Esophagus squamous epithelium (tissue), 5 donors: ENCODE results near the gene HOXD8. TPM values are rescaled to one million over a fixed set of nuclear protein-coding genes. Genes with fewer than 3 reads are reported as not detected.

Source experiments
- DNase-seq: peaks from one replicate; lab custom pipeline; 2025; lab: John Stamatoyannopoulos, UW
- H3K27ac ChIP-seq, 4 donors: fragments of 200-600 bp; sonication (generic); one replicate each; pipeline ENCODE4 v1.5.1; 2016 to 2019; ENCODE audit warnings: mild to moderate bottlenecking in 1 of 4
- H3K27me3 ChIP-seq, 4 donors: fragments of 200-600 bp; sonication (generic); 1 replicate in 3 of 4; 2 replicates in 1 of 4; pipeline versions ENCODE4 v1.5.1 to v1.6.0; 2017 to 2021; ENCODE audit warnings: antibody characterized with exemption in 1 of 4
- H3K36me3 ChIP-seq, 3 donors: fragments of 200-600 bp; sonication (generic); one replicate each; pipeline ENCODE4 v1.5.1; 2016 to 2019
- H3K4me1 ChIP-seq, 3 donors: fragments of 200-600 bp; sonication (generic); one replicate each; pipeline ENCODE4 v1.5.1; 2017 to 2019
- H3K4me3 ChIP-seq, 4 donors: fragments of 200-600 bp; sonication (generic); 1 replicate in 3 of 4; 2 replicates in 1 of 4; pipeline ENCODE4 v1.5.1; 2016 to 2019; ENCODE audit warnings: mild to moderate bottlenecking in 2 of 4, moderate library complexity in 1 of 4
- H3K9me3 ChIP-seq, 3 donors: fragments of 200-600 bp; sonication (generic); one replicate each; pipeline ENCODE4 v1.5.1; 2016 to 2019
- CTCF ChIP-seq, 6 experiments: fragments of 450-650 bp in 4 of 6; fragments of 200-600 bp in 2 of 6; sonication (generic) in 2 of 6; IDR thresholded peaks; one replicate each; pipeline ENCODE4 v1.5.1; 2016 to 2019; ENCODE audit warnings: antibody characterized with exemption in 6 of 6, mild to moderate bottlenecking in 4 of 6, moderate library complexity in 4 of 6
- POLR2A ChIP-seq, 4 donors: fragments of 450-650 bp; IDR thresholded peaks; one replicate each; pipeline ENCODE4 v1.6.1; 2017; ENCODE audit warnings: antibody characterized with exemption in 4 of 4, mild to moderate bottlenecking in 4 of 4, moderate library complexity in 3 of 4
- WGBS, 2 donors: methylation state at CpG; one replicate each; pipeline ENCODE4 v1.1.5; 2018; 5-methylcytosine and 5-hydroxymethylcytosine counted together
- intact Hi-C: fragments of 100-400 bp; cut with DNase I; formaldehyde crosslinking; loops from one replicate; pipeline ENCODE4 v1.15.0; 2022
- total RNA-seq, 4 donors: library from RNA; depleted of rRNA; stranded (reverse); fragments of >200 nt; gene quantifications; one replicate each; pipeline ENCODE4 v1.1.0, GENCODE V29; 2016
- donor health status: DM: yes; HTN: yes; CAD: no.

The HOXD8 gene
- total RNA-seq, 4 donors from 2014 or later: 1.2 to 4.6 (median 1.2) TPM; not detected in 1

DNA sequence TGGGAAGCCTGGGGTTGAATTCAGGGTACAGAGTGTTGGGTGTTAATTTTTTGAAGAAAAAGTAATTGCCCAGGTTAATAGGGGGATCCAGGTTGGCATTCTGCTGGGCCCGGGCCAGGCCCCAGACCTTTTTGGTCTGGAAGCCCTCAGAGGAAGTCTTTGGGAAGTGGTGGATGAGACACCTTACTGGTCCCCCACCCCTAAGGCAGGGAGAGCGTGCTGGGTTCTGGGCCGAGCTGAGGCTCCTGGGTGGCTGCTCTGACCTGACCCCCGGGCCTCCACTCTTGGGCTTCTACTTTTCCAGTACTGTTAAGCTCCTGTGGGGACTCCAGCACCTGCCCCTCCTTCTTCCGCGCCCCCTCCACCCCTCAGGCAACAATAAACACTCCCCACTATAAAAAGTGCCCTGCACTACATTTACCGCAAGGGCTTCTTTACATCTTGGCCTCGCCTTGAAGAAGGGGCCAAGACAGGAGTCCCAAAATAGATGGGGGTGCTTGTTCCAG is 26.8 kb downstream of the HOXD8 start:
- H3K4me1 ChIP-seq: peaks cover 22 to 64% (median 27%) of the 10 kb centered on the region in 3 donors
- no peaks in the 10 kb centered on the region for H3K36me3 ChIP-seq
- no peak overlapping the region for H3K27ac ChIP-seq
- no peak for DNase-seq
- TF ChIP-seq CTCF (IDR thresholded peaks at IDR 0.05): no peak
- no peak for TF ChIP-seq POLR2A (IDR thresholded peaks at IDR 0.05)
- 27 to 46% methylated on average over 6 to 7 of the region's 8 CpGs for WGBS, 2 donors
- peaks cover 23 to 100% (median 76%) of the 10 kb centered on the region in 4 donors for H3K27me3 ChIP-seq
- no peak overlapping the region for H3K4me3 ChIP-seq
- intact Hi-C loops: no loop called here
- H3K9me3 ChIP-seq: no peaks in the 10 kb centered on the region

- Histone ChIP-seq H3K36me3 (no peaks in the 10 kb centered on the region), H3K4me1 (peaks cover 22 to 63% (median 22%) of the 10 kb centered on the region in 3 donors), H3K9me3 (no peaks in the 10 kb centered on the region), H3K4me3 (peak within 1 kb of the TSS in 2 of 4 donors; percentile 11 to 35), H3K27me3 (peaks cover 18 to 100% (median 76%) of the 10 kb centered on the region in 4 donors), H3K27ac (no peak within 1 kb of the TSS)
- DNase-seq: no peak
- intact Hi-C loops: no loop called here
- WGBS, 2 donors: 18 to 25% methylated on average over 31 to 37 of the region's 48 CpGs
- no peak for TF ChIP-seq POLR2A (IDR thresholded peaks at IDR 0.05)
- TF ChIP-seq CTCF (IDR thresholded peaks at IDR 0.05): no peak
Measured at GRCh38 chr2:176156807-176157498, 27.4 kb downstream of the HOXD8 start, which contains the start of gene HOXD3. TSS of gene HOXD3 (plus strand) at chr2:176157307. CDS start at chr2:176169115, 11,808 bp downstream.

GRCh38 chr2:176157499-176158185 is 28.1 kb downstream of the HOXD8 start:
- no peaks in the 10 kb centered on the region for H3K36me3 ChIP-seq
- WGBS, 2 donors: 22 to 27% methylated on average over 35 to 39 of the region's 43 CpGs
- intact Hi-C loops: no loop called here
- no peak overlapping the region for H3K27ac ChIP-seq
- H3K27me3 ChIP-seq: peaks cover 24 to 100% (median 80%) of the 10 kb centered on the region in 4 donors
- no peak for DNase-seq
- peak overlapping the region in 2 of 4 donors; percentile 11 to 35 for H3K4me3 ChIP-seq
- peaks cover 21 to 62% (median 22%) of the 10 kb centered on the region in 3 donors for H3K4me1 ChIP-seq
- H3K9me3 ChIP-seq: no peaks in the 10 kb centered on the region
- TF ChIP-seq POLR2A (IDR thresholded peaks at IDR 0.05): no peak
- no peak for TF ChIP-seq CTCF (IDR thresholded peaks at IDR 0.05)

- Histone ChIP-seq H3K4me3 (no peak overlapping the region), H3K36me3 (no peaks in the 10 kb centered on the region), H3K27me3 (peaks cover 25 to 100% (median 81%) of the 10 kb centered on the region in 4 donors), H3K27ac (no peak overlapping the region), H3K9me3 (no peaks in the 10 kb centered on the region), H3K4me1 (peaks cover 21 to 64% (median 22%) of the 10 kb centered on the region in 3 donors)
- intact Hi-C loops: no loop called here
- WGBS, 2 donors: 13 to 16% methylated on average over 18 to 19 of the region's 22 CpGs
- no peak for DNase-seq
- no peak for TF ChIP-seq CTCF (IDR thresholded peaks at IDR 0.05)
- TF ChIP-seq POLR2A (IDR thresholded peaks at IDR 0.05): no peak
Measured at GRCh38 chr2:176158186-176158591, 28.7 kb downstream of the HOXD8 start.
